Activated gamma-delta T cell treated with anti-CD3 and anti-CD28 coated beads, Interleukin-2, amount 50 U/mL, for 16 hours (primary cell): Measurements from ENCODE around the gene TUBGCP3.
A peak's percentile ranks its signal among the peaks of the same experiment; 100 is the strongest.

ENCODE experiments used
- DNase-seq: peaks from one replicate; pipeline ENCODE4 v3.0.0-alpha.2; 2020; ENCODE audit warnings: low read depth

The TUBGCP3 gene

GRCh38 chr13:112616586-112617362 lies 28.8 kb upstream of the TUBGCP3 start:
- DNase-seq: no peak

DNA sequence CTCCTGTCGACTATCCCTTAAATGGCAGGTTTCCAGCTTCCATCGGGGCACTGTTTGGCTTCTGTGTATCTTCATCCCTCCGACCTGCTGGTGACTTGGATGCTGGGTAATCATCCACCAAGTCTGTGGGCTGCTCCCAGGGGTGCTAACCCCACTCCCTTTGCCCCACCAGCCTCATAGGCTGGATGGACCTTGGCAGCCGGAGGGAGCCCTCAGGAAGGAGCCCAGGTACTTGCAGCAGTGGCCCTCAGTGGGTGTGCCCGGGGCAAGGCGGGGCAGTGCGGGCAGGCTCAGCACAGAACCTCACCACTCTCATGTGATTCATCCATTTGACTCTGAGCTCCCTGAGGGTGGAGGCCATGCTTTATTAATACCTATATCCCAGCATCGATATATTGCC lies 27.4 kb upstream of the TUBGCP3 start:
- no peak for DNase-seq

- DNase-seq: no peak
Measured at GRCh38 chr13:112614835-112615234, 26.9 kb upstream of the TUBGCP3 start.

- DNase-seq: no peak
Measured at GRCh38 chr13:112608212-112608611, 20.3 kb upstream of the TUBGCP3 start.

- DNase-seq: peak; percentile 75
Measured at GRCh38 chr13:112606109-112607001, 18.4 kb upstream of the TUBGCP3 start.

DNA sequence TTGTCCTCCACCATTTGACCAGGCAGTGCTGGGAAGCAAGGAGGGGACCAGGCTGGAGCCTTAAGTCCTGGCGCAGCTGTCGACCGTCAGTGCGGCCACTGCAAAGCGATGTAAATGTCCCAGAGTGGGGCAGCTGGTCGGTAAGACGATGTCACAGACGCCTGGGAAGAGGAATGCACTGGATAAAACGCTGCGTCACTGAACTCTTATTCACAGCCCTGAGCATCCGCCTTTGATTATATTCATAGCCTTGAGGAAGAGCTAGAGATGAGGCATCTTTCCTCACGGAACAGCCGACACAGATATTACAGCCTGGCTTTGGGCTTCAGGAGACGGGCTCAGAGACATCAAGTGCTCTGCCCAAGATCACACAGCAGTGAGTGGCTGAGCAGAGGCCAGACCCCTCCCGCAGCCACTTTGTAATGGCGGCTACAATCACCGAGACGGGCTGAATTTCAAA lies 17.6 kb upstream of the TUBGCP3 start:
- DNase-seq: no peak

DNA sequence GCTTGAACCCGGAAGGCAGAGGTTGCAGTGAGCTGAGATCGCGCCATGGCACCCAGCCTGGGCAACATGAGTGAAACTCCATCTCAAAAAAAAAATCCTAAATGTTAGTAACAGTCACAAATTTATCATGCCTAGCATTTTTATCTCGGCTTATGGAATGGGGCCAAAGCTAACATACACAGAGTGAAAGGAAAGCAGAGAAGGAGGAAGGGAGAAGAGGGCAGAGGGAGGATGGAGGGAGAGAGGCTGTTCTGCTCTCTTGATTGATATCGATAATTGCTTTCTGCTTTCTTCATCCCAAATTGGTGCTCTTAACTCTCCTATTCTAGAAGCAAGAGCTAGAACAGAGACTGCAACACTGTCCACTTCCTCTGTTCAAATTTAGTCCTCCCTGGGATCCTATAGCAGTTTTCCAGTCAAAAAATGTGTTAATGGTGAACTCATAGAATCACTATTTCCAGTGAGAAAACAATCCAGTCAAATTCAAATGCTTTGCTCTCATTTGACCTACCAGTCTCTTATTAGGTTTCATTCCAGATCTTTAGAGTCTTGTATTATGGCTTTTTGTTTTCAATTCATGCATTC lies 15.8 kb upstream of the TUBGCP3 start:
- no peak for DNase-seq

- no peak for DNase-seq
Measured at GRCh38 chr13:112602189-112602588, 14.2 kb upstream of the TUBGCP3 start.

- no peak for DNase-seq
Measured at GRCh38 chr13:112601371-112601770, 13.4 kb upstream of the TUBGCP3 start.

- no peak for DNase-seq
Measured at GRCh38 chr13:112596235-112596634, 8.3 kb upstream of the TUBGCP3 start.

DNA sequence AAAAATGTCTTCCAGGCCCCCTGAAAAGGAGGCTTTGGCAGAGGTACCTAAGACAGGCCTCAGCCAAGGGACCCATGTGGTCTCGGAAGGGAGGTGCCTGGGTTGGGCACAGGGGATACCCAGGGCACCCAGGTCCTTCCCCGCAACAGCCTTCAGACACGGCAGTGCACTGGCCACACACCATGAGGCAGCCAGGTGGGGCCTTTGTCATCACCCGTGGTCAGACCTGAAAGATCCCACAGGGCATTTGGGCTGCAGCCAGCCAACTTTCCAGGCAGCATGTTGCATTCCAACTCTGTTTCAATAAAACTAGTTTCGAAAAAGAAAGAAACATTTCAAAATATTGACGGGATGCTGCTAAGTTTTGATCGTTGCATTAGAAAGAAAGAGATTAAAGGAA lies 4.7 kb upstream of the TUBGCP3 start:
- DNase-seq: no peak

GRCh38 chr13:112592181-112592580 lies 4.2 kb upstream of the TUBGCP3 start:
- no peak for DNase-seq

GRCh38 chr13:112588490-112589297 lies 741 bp upstream of the TUBGCP3 start:
- no peak for DNase-seq

GRCh38 chr13:112587212-112587763 lies 665 bp downstream of the TUBGCP3 start:
- peak; percentile 43 for DNase-seq

- DNase-seq: no peak
Measured at GRCh38 chr13:112586334-112586960, 1.5 kb downstream of the TUBGCP3 start.

DNA sequence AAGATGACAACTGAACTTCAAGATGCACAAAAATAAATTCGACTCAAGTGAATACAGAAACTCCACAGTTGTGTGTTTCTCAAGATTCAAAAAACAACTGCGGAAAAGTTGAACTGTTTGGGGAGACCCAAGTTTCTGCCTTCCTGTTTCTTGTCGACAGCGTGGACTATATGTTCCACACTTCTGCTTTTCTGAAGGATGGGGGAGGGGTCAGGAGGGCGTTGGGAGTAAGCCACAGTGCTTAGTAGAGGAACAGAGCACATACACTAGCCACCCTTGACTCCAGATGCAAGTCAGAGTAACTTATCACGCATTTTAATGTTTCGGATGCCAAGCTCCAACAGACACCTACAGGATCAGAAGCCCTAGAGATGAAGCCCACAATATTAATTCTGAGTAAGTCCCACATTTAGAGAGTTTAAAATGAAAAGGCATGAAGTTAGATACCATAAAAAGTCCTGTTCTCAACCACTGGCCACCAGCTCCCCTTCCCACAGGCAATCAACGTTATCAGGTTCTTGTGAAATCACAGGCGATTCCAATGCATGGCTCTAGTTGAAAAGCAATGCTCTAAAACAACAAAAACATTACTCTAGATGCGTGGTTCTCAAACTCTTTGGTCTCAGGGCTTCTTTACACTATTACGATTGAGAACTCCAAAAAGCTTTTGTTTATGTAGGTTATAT lies 4.2 kb downstream of the TUBGCP3 start:
- no peak for DNase-seq

GRCh38 chr13:112582263-112582662 lies 5.7 kb downstream of the TUBGCP3 start:
- no peak for DNase-seq

DNA sequence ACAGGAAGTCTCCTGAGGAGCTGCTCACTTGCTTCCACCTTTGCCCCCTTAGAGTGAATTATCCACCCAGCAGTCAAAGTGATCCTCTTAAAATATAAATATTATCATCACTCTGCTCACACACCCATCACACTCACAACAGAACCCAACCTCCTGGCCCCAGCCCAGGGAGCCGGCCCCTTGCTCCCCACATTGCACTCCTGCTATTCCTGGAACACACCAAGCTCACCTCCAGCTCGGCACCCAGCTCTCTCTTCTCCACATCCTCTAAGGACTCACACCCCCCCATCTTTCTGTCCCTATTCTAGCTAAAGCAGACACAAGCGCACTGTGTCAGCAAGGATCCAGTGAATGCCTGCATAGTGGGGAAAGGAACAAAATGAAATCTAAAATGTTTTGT lies 7.0 kb downstream of the TUBGCP3 start:
- DNase-seq: no peak

DNA sequence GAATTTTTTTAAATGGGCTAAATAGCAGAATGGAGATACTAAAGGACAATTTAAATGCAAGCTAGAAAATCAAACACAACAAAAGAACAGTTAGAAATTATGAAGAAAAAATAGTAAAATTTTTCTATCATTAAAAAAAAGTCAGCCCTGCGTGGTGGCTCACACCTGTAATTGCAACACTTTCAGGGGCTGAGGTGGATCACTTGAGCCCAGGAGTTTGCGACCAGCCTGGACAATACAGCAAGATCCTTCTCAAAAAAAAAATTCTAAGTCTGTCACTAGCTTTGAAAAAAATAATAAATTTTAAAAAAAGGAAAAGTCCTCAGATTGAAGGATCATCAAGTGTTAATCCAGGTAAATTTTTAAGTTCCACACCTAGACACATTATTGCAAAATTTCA lies 7.7 kb downstream of the TUBGCP3 start:
- DNase-seq: no peak

DNA sequence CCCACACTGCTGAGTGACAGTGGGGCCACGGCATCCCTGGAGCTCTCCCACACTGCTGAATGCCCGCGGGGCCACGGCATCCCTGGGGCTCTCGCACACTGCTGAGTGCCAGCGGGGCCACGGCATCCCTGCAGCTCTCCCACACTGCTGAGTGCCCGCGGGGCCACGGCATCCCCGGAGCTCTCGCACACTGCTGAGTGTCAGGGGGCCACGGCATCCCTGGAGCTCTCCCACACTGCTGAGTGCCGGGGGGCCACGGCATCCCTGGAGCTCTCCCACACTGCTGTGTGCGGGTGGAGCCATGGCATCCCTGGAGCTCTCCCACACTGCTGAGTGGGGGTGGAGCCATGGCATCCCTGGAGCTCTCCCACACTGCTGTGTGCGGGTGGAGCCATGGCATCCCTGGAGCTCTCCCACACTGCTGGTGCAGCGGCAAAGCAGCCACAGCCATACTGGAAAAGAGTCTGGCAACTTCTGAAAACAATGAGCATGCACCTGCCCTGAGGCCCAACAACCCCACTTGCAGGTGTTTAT lies 8.6 kb downstream of the TUBGCP3 start:
- no peak for DNase-seq
